Trophoblast cell (in vitro differentiated cells and primary cell): Measurements from ENCODE around the gene TMEM87B.
A peak's percentile ranks its signal among the peaks of the same experiment; 100 is the strongest.

Experiments
- DNase-seq, 2 donors: peaks; one replicate each; pipeline ENCODE4 v3.0.0-alpha.2; 2016
- H2AFZ ChIP-seq: 2 replicates; pipeline ENCODE4 v1.6.1; 2013; ENCODE audit warnings: low read length, moderate library complexity, mild to moderate bottlenecking; ENCODE audit not compliant: insufficient read depth, poor library complexity
- H2AK5ac ChIP-seq: 2 replicates; pipeline ENCODE4 v1.6.1; 2013; ENCODE audit warnings: mild to moderate bottlenecking, low read length
- H2BK120ac ChIP-seq: 2 replicates; pipeline ENCODE4 v1.6.1; 2013; ENCODE audit warnings: low read length, mild to moderate bottlenecking, moderate library complexity; ENCODE audit not compliant: insufficient read depth, poor library complexity
- H2BK12ac ChIP-seq: 2 replicates; pipeline ENCODE4 v1.6.1; 2013; ENCODE audit warnings: mild to moderate bottlenecking, low read length, moderate library complexity
- H2BK5ac ChIP-seq: 2 replicates; pipeline ENCODE4 v1.6.1; 2013; ENCODE audit warnings: low read length, low read depth, moderate library complexity, mild to moderate bottlenecking; ENCODE audit not compliant: poor library complexity
- H3K14ac ChIP-seq: 2 replicates; pipeline ENCODE4 v1.6.1; 2013; ENCODE audit warnings: mild to moderate bottlenecking, low read length
- H3K18ac ChIP-seq: 2 replicates; pipeline ENCODE4 v1.6.1; 2013; ENCODE audit warnings: mild to moderate bottlenecking, low read length
- H3K23ac ChIP-seq: 2 replicates; pipeline ENCODE4 v1.6.1; 2013; ENCODE audit warnings: low read length
- H3K27ac ChIP-seq: 2 replicates; pipeline ENCODE4 v1.5.1; 2013; ENCODE audit warnings: low read depth, mild to moderate bottlenecking, inconsistent platforms, low read length, moderate library complexity
- H3K27me3 ChIP-seq: 2 replicates; pipeline ENCODE4 v1.6.1; 2013; ENCODE audit warnings: inconsistent platforms, mild to moderate bottlenecking, low read length, moderate library complexity; ENCODE audit not compliant: insufficient read depth
- H3K36me3 ChIP-seq, 2 experiments: 1 replicate in 1 of 2; 2 replicates in 1 of 2; pipeline ENCODE4 v1.6.1; 2013; ENCODE audit warnings: low read length in 2 of 2, mild to moderate bottlenecking in 2 of 2, moderate library complexity in 1 of 2; ENCODE audit not compliant: insufficient read depth in 2 of 2, control insufficient read depth in 1 of 2
- H3K4ac ChIP-seq: 2 replicates; pipeline ENCODE4 v1.6.1; 2013; ENCODE audit warnings: low read depth, mild to moderate bottlenecking, low read length, moderate library complexity
- H3K4me1 ChIP-seq, 2 experiments: 1 replicate in 1 of 2; 2 replicates in 1 of 2; pipeline ENCODE4 v1.6.1; 2013; ENCODE audit warnings: low read length in 2 of 2, mild to moderate bottlenecking in 2 of 2, moderate library complexity in 1 of 2; ENCODE audit not compliant: insufficient read depth in 2 of 2, control insufficient read depth in 1 of 2
- H3K4me2 ChIP-seq: 2 replicates; pipeline ENCODE4 v1.6.1; 2013; ENCODE audit warnings: inconsistent platforms, mild to moderate bottlenecking, low read length, moderate library complexity
- H3K4me3 ChIP-seq: 2 replicates; pipeline ENCODE4 v1.5.1; 2013; ENCODE audit warnings: mild to moderate bottlenecking, low read depth, low read length, inconsistent platforms
- H3K79me1 ChIP-seq: one replicate; pipeline ENCODE4 v1.6.1; 2013; ENCODE audit warnings: low read length
- H3K79me2 ChIP-seq: 2 replicates; pipeline ENCODE4 v1.6.1; 2013; ENCODE audit warnings: low read length, mild to moderate bottlenecking; ENCODE audit not compliant: control insufficient read depth, insufficient read depth, poor library complexity
- H3K9ac ChIP-seq: 2 replicates; pipeline ENCODE4 v1.6.1; 2013; ENCODE audit warnings: mild to moderate bottlenecking, low read length
- H3K9me3 ChIP-seq: 2 replicates; pipeline ENCODE4 v1.6.1; 2013; ENCODE audit warnings: low read depth, mild to moderate bottlenecking, control low read depth, inconsistent platforms, low read length; ENCODE audit not compliant: insufficient read depth
- H4K12ac ChIP-seq: 2 replicates; pipeline ENCODE4 v1.6.1; 2013; ENCODE audit warnings: low read depth, mild to moderate bottlenecking, low read length, moderate library complexity
- H4K8ac ChIP-seq: 2 replicates; pipeline ENCODE4 v1.6.1; 2013; ENCODE audit warnings: low read depth, mild to moderate bottlenecking, low read length, moderate library complexity
- H4K91ac ChIP-seq: one replicate; pipeline ENCODE4 v1.6.1; 2013; ENCODE audit warnings: low read depth, mild to moderate bottlenecking, low read length, moderate library complexity
- WGBS: extraction: QIAGEN DNeasy Blood & Tissue Kit; methylation state at CpG from one replicate; pipeline ENCODE4 v1.1.7; 2013; ENCODE audit warnings: missing lambda C conversion rate; ENCODE audit not compliant: insufficient read length, insufficient coverage; ENCODE audit errors: extremely low coverage; 5-methylcytosine and 5-hydroxymethylcytosine counted together

The TMEM87B gene

GRCh38 chr2:112019569-112019982 lies 35.5 kb upstream of the TMEM87B start:
- no peak overlapping the region for H2AK5ac ChIP-seq
- H3K79me2 ChIP-seq, result no peaks in the 10 kb centered on the region
- H4K91ac ChIP-seq, result no peak overlapping the region
- H3K9ac ChIP-seq, result no peak overlapping the region
- no peaks in the 10 kb centered on the region for H3K79me1 ChIP-seq
- no peak overlapping the region for H3K14ac ChIP-seq
- H2BK5ac ChIP-seq, result no peak overlapping the region
- no peak overlapping the region for H3K4me2 ChIP-seq
- H3K4ac ChIP-seq, result no peak overlapping the region
- H3K4me3 ChIP-seq, result no peak overlapping the region
- H3K36me3 ChIP-seq, result peaks cover 5 to 6% of the 10 kb centered on the region in 2 experiments
- no peak overlapping the region for H3K27ac ChIP-seq
- H3K9me3 ChIP-seq, result no peaks in the 10 kb centered on the region
- no peak overlapping the region for H2BK120ac ChIP-seq
- H4K8ac ChIP-seq, result no peak overlapping the region
- no peaks in the 10 kb centered on the region for H3K27me3 ChIP-seq
- H2BK12ac ChIP-seq, result no peak overlapping the region
- no peak overlapping the region for H4K12ac ChIP-seq
- WGBS, result no CpG with 5 or more reads among the region's 4 CpGs
- peaks cover 2 to 7% of the 10 kb centered on the region in 2 experiments for H3K4me1 ChIP-seq
- DNase-seq, result peak in 1 of 2 donors; percentile 41
- H3K23ac ChIP-seq, result no peak overlapping the region
- no peak overlapping the region for H3K18ac ChIP-seq
- no peak overlapping the region for H2AFZ ChIP-seq

DNA sequence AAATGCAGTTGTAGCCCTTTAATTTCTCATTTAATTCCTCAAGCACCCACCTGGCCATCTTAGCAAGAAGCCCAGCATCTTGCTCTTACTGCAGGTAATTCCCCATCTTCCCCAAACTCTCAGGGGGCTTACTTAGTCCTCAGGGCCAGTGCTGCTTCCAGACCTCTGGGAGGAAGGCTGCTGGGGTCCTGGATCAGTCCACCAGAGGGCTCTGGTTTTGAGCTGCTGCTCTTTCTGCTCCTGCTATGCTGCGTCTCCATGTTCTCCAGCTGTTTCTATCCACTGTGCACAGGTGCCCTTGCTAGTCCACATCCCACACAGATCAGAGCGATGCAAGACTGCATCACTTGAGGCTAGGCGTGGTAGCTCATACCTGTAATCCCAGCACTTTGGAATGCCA lies 34.5 kb upstream of the TMEM87B start:
- no CpG with 5 or more reads among the region's 3 CpGs for WGBS

DNA sequence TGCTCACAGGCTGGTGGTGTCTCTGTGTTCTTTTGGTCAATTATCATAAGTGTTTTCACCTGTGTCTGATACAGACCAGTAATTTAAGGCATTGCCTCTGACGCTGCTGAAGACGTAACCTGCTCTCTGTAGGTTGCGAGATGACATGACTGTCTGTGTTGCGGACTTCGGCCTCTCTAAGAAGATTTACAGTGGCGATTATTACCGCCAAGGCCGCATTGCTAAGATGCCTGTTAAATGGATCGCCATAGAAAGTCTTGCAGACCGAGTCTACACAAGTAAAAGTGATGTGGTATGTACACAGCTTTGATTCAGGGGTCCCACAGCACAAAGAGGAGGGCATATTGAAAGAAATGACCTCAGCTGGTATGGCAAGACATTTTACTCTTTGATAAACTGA lies 33.8 kb upstream of the TMEM87B start:
- Histone ChIP-seq H3K27me3 (no peaks in the 10 kb centered on the region), H4K8ac (no peak overlapping the region), H4K12ac (no peak overlapping the region), H2BK12ac (no peak overlapping the region), H3K36me3 (peaks cover 5 to 8% of the 10 kb centered on the region in 2 experiments), H3K4me1 (peaks cover 2 to 7% of the 10 kb centered on the region in 2 experiments), H3K79me1 (no peaks in the 10 kb centered on the region), H3K18ac (no peak overlapping the region), H4K91ac (no peak overlapping the region), H3K9ac (no peak overlapping the region), H3K9me3 (no peaks in the 10 kb centered on the region), H2AFZ (no peak overlapping the region), H2AK5ac (no peak overlapping the region), H3K23ac (no peak overlapping the region), H3K4me3 (no peak overlapping the region), H2BK120ac (no peak overlapping the region), H3K14ac (no peak overlapping the region), H3K4ac (no peak overlapping the region), H3K27ac (no peak overlapping the region), H2BK5ac (no peak overlapping the region), H3K79me2 (no peaks in the 10 kb centered on the region), H3K4me2 (no peak overlapping the region)
- no CpG with 5 or more reads among the region's 10 CpGs for WGBS
- peak; percentile 37 to 61 for DNase-seq

More for the DNA sequence above, 34.5 kb upstream of the TMEM87B start:
- Histone ChIP-seq H2BK120ac (no peak overlapping the region), H3K23ac (no peak overlapping the region), H3K4me2 (no peak overlapping the region), H2BK12ac (no peak overlapping the region), H3K79me2 (no peaks in the 10 kb centered on the region), H3K27ac (no peak overlapping the region), H3K27me3 (no peaks in the 10 kb centered on the region), H2BK5ac (no peak overlapping the region), H3K9me3 (no peaks in the 10 kb centered on the region), H3K4me3 (no peak overlapping the region), H4K12ac (no peak overlapping the region), H3K79me1 (no peaks in the 10 kb centered on the region), H3K18ac (no peak overlapping the region), H4K8ac (no peak overlapping the region), H3K4me1 (peaks cover 2 to 7% of the 10 kb centered on the region in 2 experiments), H2AK5ac (no peak overlapping the region), H3K9ac (no peak overlapping the region), H3K14ac (no peak overlapping the region), H3K36me3 (peaks cover 5 to 8% of the 10 kb centered on the region in 2 experiments), H3K4ac (no peak overlapping the region), H4K91ac (no peak overlapping the region), H2AFZ (no peak overlapping the region)
- no peak for DNase-seq

DNA sequence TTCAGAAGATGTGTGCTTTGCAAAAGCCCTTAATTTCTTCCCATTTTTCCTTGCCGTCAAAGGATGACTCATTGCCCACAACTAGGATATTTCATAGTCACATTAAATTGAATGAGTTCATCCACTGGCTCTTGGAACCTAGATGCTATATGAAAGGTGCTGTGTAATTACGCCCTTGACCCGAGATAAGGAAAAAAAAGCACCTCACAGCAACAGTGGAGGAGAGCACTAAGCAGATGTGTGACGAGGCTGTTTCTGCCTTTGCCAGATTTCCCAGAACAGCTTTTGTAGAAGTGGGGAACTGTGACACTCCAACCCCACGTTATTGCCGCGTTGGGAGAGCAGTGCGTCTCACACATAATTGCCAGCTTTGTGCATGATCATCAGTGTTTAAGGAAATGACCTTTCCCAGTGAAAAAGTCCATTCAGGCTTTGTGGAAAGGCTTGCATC lies 33.3 kb upstream of the TMEM87B start:
- no peak overlapping the region for H3K14ac ChIP-seq
- H3K27ac ChIP-seq, result no peak overlapping the region
- H3K9ac ChIP-seq, result no peak overlapping the region
- H2BK5ac ChIP-seq, result no peak overlapping the region
- H4K12ac ChIP-seq, result no peak overlapping the region
- H3K79me2 ChIP-seq, result no peaks in the 10 kb centered on the region
- H3K79me1 ChIP-seq, result no peaks in the 10 kb centered on the region
- H3K4me2 ChIP-seq, result no peak overlapping the region
- no peaks in the 10 kb centered on the region for H3K9me3 ChIP-seq
- H4K8ac ChIP-seq, result no peak overlapping the region
- no peak overlapping the region for H3K23ac ChIP-seq
- no peak overlapping the region for H3K4me3 ChIP-seq
- no peak for DNase-seq
- no peaks in the 10 kb centered on the region for H3K27me3 ChIP-seq
- H2AK5ac ChIP-seq, result no peak overlapping the region
- no peak overlapping the region for H2BK12ac ChIP-seq
- no peak overlapping the region for H2AFZ ChIP-seq
- H2BK120ac ChIP-seq, result no peak overlapping the region
- H3K4ac ChIP-seq, result no peak overlapping the region
- H3K36me3 ChIP-seq, result peaks cover 5 to 6% of the 10 kb centered on the region in 2 experiments
- no CpG with 5 or more reads among the region's 8 CpGs for WGBS
- H3K18ac ChIP-seq, result no peak overlapping the region
- H4K91ac ChIP-seq, result no peak overlapping the region
- peaks cover 2 to 7% of the 10 kb centered on the region in 2 experiments for H3K4me1 ChIP-seq
